COR-L47 (cell line): ENCODE data around the gene PCDHGA5.
"Not testable (repeated sequence)": the region's sequence is repeated elsewhere in the genome, so short reads cannot be mapped to it uniquely, and the experiment has no call there.

ENCODE experiments used
- DNase-seq: peaks from one replicate; lab custom pipeline; 2025; lab: John Stamatoyannopoulos, UW

Gene PCDHGA5

GRCh38 chr5:141414548-141415274 lies 50.7 kb downstream of the PCDHGA5 start:
- not testable (repeated sequence) for DNase-seq

- not testable (repeated sequence) for DNase-seq
Measured at GRCh38 chr5:141415275-141415618, 51.3 kb downstream of the PCDHGA5 start.
